T follicular helper cell (primary cell): ENCODE measurements around the gene RANBP3.
"Not testable (repeated sequence)": the region's sequence is repeated elsewhere in the genome, so short reads cannot be mapped to it uniquely, and the experiment has no call there.

Experiments used
- DNase-seq: peaks from one replicate; pipeline ENCODE4 v3.0.0-alpha.2; 2020; ENCODE audit warnings: low read depth

RANBP3 gene

DNA sequence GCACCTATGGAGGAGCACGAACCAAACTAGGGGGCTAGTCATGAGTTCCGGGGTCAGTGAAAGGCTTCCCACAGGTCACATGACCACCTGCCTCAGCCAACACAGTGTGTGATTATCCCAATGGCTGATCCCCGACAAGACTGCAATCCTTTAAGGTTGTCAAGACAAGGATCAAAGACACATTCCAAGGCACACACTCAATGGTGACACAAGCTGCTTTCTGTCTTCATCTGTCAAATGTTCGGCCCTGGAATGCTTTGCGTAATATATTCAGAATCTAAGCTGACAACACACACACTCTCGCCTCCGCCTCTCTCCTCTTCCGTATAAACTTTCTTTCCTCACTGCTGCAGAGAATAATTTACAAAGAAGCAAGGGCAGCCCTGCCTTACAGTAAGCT lies 11.7 kb downstream of the RANBP3 start:
- DNase-seq = no peak

DNA sequence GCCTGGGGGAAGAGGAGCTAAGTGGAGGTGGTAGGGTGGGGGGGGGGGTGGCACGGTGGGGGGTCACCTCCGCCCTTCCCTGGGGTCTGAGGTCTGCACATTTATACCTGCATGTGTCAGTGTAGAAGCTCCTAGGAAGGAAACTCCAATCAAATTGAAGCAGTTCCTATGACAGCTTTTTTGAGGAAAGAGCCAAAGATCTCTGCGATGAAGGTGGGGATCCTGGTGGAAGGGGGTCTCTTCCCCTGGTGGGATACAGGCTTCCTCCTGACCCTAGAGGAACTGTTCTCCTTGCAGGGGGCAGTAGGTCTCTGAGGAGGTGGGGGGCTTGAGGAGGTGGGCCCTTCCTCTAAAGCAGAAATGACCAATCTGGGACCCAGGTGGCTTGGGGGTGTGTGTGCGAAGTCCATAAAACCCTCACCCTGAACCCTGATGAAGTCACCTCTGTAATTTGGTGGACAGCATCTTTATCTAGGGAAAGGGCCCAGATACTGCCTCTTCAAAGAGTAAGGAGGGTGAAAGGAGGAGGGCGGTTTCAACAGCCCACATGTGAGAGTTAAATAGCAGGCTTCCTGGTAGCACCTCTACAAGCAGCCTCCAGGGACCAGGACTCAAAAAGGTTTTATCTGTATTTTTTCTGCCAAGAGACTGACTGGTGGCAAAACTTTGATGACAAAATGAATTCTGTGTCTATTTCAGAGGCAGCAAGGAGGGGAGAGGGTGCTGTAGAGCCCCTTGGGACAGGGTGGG lies 12.9 kb downstream of the RANBP3 start:
- no peak for DNase-seq

DNA sequence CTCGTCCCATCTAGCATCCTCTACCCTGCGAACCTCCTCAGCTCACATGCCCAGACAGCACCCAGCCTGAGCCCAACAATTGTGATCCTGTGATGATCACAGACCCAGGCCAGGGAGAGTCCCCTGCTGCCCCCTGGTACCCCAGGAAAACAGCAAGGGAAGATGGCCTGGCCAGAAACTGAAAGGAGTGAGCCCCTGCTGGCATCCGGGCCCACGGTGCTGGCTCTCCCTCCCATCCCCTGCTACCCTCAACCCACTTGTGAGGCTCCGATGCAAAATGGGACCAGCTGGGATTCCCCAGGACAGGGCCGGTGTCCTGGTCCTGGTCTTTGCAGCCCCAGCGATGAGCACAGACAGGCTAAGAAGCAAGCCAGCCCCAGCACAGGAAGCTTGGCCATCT lies 14.1 kb downstream of the RANBP3 start:
- no peak for DNase-seq

DNA sequence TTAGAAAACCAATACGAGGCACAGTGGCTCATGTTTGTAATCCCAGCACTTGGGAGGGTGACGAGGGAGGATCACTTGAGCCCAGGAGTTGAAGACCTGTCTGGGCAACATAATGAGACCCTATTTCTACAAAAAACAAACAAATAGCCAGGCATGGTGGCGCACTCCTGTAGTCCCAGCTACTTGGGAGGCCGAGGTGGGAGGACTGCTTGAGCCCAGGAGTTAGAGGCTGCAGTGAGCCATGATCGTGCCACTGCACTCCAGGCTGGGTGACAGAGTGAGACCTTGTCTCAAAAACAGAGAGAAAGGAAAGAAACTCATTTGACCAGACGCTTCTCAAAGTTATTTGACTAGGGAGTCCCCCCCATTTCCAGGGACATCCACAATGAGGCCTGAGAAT lies 14.7 kb downstream of the RANBP3 start:
- not testable (repeated sequence) for DNase-seq

DNA sequence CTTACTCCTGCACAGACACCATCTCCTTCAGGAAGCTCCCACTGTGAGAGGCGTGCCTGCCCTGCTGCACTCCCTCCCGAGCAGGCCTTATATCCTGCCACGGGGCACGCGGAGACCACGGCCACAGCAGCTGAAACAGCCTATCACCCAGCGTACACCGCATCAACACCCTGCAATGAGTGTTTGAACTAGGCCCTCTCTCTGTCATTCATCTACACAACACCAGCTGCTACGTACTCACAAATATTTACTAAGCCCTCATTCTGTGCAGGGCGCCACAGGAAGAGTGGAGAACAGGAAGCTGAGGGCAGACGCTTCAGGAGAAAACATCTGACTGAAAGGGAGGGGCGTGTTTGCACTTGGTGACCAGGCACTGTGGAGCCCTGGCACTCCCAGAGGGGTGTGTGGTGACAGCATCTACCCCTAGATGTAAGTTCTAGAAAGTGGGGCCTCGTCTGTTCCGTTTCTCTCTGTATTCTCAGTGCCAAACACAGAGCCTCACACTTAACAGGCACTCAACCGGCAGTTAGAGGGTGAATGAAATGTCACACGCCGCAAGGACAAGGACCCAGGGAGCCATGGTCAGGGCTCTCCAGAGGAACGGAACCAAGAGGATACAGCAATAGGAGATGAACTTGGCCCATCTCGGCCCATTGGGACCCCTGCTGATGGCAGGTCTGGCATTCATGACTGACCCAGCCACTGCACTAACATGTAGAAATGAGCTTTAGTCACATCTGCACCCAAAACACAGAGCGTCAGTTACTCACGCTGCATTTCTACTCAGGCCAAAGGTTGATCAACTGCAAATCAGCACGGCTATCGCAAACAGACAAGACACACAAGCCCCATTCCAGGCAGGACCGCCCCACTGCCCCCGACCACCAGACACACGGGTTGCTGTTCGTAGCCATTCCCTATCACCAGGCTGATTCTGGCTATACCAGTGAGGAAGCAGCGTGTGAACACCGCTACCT lies 15.7 kb downstream of the RANBP3 start:
- peak; percentile 75 for DNase-seq

DNA sequence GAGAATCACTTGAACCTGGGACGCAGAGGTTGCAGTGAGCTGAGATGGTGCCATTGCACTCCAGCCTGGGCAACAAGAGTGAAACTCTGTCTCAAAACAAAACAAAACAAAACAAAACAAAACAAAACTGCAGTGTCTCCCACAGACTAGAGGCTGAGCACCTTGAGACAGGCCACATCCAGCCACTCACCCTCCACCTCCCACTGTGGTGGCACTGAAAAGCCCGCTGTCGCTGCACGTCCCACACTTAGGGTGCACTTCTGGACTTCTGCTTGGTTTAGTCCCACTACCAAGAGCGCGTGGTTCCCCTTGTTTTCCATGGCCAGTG lies 16.3 kb downstream of the RANBP3 start:
- not testable (repeated sequence) for DNase-seq

DNA sequence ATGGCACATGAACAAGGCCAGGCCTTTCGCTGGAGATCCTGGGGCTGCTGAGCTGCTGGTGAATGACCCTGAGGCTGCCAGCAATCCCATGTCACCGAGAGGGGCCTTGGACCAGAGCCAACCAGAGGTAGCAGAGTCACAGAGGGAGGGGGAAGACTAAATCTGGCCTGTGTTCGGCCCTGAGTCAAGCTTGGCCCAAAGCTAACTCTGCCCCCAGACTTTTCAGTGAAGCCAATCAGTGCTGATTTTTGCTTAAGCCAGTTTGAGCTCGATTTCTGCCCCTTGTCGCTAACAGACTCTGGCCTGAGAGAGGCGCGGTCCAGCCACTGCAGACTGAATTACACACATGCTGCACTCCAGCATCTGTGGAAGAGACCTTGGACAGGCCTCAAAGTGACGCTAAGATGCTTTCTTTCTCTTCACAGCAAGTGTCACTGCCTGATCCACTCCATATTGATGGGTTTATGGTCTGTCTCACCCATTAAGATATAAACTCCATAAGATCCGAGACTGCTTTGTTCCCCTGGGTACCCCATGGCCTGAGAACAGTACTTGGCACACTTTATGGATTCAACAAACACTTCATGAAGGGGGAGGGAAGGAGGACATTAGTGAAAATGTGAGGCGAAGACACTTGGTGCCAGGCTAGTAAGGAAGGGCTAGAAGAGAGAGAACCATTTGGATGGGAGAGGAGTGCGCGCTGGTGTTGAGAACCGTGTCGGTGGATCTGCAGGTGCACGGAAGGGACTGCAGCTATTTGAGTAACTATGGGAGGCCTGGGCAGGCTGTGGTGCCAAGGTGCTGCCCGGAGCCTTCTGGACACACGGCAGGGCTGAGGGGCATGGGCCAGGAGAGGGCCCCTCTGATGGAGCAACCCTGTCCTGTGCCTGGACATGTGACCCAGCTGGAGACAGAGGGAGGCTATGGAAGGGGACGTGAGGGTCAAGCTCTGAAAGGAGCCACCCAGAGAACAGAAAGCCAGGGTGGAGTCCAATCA lies 17.6 kb downstream of the RANBP3 start:
- DNase-seq = no peak

DNA sequence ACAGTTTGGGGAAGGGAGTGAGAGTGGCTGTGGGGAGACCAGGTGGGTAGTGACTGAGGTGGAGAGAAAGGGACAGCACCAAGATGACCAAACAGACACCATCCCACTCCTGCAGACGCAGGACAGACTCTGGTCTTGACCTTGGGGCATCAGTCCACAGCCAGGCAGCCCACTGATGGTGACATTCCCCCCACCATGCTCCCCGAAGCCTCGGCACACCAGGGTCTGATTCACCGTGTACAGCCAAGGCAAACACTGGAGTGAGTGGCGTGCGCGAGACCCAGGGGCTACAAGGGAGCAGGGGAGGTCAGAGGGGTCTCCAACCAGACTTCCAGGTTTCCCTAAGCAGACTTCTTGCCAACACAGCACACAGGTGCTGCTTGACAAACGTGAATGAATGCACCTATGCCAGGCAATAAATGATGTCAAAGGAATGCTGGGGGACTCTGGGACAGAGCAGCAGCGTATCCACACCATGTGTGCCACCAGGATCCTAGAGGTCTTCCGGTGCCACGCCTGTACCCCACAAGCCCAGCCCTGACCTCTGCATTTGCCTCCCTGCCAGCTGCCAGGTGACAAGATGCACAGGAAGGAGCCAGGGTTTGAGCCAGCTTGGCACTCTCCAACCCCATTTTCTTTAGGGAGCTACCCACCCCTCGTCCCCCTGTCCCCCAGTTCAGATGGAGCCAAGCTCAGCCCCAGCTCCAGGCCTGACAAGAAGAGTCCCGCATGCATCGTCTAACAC lies 18.5 kb downstream of the RANBP3 start:
- no peak for DNase-seq

DNA sequence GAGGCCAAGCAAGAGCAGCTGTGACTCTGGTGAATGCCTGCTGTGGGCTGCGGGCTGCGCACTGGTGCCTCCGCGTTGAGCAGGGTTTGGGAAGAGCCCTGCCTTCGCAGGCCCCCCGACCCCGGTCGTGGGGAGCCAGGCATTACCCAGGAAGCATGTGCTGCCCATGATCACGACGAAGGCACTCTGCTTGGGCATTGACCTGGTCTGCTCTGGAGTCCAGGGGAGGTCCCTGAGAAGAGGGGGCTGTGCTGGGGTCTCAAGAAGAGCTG lies 19.2 kb downstream of the RANBP3 start:
- no peak for DNase-seq

DNA sequence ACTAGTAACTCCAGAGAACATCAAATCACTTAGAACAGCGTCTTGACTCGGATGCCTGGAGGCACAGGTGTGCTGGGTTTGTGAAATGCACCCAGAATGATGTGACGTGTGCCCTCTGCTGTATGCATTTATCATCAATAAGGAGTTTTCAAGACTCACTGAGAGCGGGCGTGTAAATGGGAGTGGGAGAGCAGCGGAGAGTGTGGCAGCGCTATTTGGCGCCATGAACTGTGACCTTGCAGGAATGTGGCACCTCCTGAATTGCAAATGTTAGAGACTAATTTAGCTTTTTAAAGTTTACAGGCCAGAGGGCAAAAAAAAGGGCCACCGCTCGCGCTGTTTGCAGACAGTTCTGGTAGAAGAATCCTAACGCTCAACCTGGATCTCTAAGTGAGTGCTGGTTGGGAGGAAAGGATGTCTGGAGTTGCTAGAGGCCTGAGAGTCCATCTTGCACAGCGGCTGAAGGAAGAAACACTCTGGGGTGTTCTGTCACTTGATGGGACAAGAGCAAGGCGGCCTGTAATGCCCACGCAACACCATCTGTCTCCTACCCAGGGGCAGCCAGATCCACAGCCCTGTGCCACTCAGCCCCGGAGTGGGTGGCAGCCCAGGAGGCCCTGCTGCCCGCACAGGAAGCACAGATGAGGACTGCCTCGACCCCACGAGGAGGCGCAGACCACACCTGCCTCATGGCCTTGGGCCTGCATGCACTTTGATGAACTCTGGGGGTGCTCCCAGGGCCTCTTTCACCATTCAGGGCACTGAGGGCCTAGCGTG lies 19.7 kb downstream of the RANBP3 start:
- no peak for DNase-seq

DNA sequence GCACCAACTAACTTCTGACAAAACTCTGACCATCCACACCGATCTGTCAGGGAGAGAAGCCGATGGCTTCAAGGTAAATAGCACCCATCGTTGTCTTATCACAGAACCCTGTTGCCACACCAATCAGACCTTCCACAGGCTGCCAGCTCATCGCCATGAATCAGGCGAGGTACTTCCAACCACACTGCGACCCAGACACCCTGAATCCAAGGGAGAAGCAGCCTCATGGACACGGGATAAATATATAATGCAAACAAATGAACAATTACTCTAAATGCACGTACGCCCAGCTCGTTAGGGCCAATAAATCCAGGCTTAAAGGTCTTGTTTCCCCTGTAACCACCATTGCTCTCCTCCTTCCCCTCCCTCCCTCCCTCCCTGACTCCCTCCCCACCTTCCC lies 20.8 kb downstream of the RANBP3 start:
- no peak for DNase-seq

DNA sequence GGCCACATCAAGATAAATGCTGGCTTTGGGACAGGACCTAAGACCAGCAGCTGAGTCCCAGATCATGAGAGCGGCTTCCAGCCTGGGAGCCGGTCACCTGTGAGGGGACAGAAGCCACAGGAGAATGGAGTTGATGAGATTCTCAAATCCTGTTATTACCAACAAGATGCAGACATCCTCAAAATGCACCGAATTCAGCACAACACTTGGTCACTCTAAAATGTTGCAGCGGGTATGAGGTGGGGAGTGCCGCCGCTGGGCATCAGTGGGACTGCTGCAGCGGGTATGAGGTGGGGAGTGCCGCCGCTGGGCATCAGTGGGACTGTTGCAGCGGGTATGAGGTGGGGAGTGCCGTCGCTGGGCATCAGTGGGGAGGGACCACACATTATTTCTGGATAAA lies 21.2 kb downstream of the RANBP3 start:
- DNase-seq = no peak

DNA sequence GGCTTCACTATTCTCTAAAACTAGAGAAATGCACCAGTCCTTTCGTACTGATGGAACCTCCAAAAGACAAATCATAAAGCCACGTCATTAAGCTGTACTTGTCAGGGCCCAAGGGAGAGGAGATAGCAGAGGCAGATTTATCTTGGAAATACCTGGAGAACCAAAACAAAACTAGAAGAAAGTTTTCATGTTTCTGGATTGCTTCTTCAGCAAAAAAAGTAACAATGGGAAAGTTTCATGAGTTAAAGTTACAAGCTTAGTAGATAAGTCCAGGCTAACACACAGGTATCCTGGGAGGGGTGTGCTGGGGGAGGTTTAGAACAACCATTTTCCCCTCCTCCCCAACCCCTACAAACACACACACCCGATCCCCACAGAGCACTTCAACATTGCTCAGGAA lies 21.6 kb downstream of the RANBP3 start:
- DNase-seq = no peak

DNA sequence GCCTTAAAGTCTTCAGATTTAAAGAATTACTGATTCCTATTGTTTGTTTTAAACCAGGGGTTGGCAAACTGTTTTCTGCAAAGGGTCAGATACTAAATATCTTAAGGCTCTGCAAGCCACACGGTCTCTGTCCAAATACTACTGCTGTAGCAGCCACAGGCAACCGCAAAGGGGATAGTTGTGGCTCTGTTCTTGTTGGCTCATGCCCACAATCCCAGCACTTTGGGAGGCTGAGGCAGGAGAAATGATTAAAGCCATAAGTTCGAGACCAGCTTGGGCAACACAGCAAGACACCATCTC lies 22.4 kb downstream of the RANBP3 start:
- DNase-seq = no peak

DNA sequence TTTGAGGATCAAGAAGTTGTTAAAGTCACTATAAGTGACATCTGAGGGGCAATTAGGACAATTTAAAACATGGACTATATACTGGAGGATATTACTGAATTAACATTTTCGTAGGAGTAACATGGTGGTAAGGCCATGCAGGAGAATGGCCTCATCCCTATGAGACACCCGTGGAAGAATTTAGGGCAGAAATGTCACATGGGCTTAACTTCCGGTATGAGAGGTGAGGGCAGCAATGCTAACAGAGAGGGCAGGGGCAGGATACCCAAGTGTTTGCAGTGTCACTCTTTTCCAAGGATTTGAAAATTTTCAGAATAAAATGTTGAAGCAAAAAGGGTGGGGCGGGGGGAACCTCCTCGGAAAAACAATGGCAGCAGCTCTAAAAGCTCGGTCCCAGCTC lies 23.6 kb downstream of the RANBP3 start:
- DNase-seq = no peak

DNA sequence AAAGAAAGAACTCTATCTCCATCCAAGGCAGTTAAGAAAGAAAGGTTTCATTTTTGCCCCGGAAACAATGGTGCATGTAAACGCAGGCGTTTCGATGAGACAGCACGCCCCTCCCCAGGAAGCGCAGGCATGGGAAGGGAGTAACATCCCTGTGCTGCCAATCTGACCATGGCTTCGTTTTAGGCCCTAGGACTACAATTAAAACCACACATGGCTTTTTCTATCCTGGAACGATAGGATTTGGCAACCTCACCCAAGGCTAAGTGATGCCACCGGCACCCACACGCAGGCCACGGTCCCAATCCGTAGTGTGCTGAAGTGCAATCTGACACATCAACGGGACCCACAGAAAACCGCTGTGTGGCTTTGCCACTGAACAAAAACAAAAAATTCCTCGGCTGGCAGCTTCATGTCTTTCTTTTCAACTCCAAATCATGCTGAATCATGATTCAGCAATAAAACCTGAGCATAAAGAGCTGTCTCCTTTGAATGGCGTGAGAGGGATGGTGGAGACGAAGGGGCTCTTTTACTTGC lies 24.2 kb downstream of the RANBP3 start:
- DNase-seq = no peak

DNA sequence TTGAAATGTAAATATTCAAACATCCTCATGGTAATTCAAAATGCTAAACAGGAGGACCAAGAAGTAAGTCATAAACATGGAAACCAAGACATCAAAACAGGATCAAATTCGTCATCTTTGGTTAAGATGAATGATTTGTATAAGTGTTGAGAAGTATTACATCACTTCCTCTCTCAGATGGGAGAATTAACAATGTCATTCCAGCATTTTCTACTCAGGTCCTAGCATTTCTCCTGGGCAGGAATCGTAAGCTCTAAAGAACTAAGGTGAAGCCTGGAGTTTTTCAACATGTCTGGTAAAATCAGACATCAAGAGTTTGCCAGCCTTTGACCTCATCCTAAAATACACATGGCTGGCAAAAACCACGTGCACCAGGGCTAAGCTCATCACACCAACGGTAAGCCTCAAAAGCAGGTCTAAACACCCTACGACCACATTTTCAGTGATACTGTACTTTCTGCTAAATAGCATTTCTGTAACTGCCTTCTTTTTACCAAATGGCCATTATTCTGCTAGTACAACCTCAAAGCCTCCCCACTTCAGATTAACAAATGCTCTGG lies 24.8 kb downstream of the RANBP3 start:
- DNase-seq = no peak

DNA sequence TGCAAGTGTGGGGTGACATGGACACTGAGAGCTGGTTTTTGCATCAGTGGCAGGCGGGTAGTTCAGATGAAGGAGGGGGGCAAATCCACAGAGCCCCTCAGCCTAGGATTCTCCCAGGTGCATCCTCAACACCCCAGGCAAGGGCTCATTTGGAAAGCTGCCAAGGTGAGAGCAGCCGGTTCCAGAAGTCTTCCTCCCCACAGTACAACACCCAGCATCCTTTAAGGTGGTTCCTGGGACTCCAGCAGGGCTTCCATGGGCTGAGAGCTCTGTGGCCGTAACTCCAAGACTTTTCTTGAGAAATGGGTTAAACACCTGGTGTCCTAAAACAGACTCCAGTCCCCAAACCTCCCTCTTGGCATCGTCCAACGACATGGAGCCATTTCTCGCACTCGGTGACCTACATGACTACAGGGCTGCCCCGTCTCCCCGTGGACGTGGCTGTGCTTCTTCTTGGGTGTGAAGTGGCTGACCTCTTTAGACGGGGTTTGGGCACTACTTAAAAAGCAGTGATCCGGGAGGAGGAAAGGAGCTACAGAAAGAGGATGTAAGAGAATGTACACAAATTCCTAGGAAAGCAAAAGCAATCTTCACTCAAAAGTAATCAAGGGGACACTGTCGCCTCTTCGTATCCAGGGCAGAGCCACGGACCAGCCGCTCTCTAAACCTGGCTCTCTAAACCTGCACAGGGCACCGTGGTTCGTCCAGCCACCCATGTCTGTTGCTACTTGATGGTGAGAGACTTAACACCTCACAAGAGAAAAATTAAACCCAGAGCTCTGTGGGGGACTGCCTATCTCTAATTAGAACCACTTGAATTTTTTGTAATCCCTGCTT lies 25.5 kb downstream of the RANBP3 start:
- no peak for DNase-seq

DNA sequence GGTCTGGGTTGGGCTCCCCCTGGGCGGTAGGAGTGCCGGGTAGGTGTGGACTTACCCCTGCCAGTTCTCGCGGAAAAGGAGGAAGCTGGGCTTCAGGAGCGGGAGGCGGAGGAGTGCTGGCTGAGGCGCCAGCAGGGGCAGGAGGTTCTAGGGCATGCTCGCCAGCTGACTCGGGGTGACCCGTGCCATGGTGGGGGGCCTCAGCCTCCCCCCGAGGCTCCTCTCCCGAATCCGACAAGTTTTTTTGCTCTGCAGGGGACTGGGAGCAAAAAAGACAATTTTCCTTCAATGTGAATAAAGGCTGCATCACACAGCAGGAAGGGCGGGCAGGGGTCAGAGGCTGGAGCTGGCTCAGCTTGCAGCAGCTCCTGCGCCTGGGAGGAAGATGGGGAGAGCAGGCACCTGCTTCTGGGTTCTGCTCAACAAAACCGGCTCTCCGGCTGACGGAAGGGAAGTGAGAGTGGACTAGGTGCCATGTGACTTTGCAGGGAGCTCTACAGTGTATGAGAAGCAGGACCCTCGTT lies 26.5 kb downstream of the RANBP3 start:
- DNase-seq = no peak
